Stimulated activated CD4-positive, alpha-beta T cell treated with anti-CD3 and anti-CD28 coated beads, Interleukin-4, amount 100 ng/mL, for 4 hours (primary cell): Measurements from ENCODE around the gene HOMER2.
A peak's percentile ranks its signal among the peaks of the same experiment; 100 is the strongest.

Experiments
- DNase-seq, 2 experiments: peaks; one replicate each; pipeline ENCODE4 v3.0.0-alpha.2; 2020

The HOMER2 gene

GRCh38 chr15:82855286-82856100 lies 97.0 kb downstream of the HOMER2 start:
- no peak for DNase-seq

- DNase-seq, result no peak
These were observed 98.0 kb downstream of the HOMER2 start for GRCh38 chr15:82854554-82854953.

- no peak for DNase-seq
These were observed 99.5 kb downstream of the HOMER2 start for GRCh38 chr15:82852941-82853561.

- DNase-seq, result no peak
These were observed 100.5 kb downstream of the HOMER2 start for GRCh38 chr15:82851981-82852511.

- no peak for DNase-seq
These were observed 101.1 kb downstream of the HOMER2 start for GRCh38 chr15:82851306-82851850.

- no peak for DNase-seq
These were observed 101.8 kb downstream of the HOMER2 start for GRCh38 chr15:82850731-82851130.

GRCh38 chr15:82849556-82850512 lies 102.7 kb downstream of the HOMER2 start:
- DNase-seq, result peak; percentile 7 to 24

GRCh38 chr15:82848241-82848993 lies 104.1 kb downstream of the HOMER2 start:
- no peak for DNase-seq

- DNase-seq, result no peak
These were observed 104.8 kb downstream of the HOMER2 start for GRCh38 chr15:82847703-82848102.

GRCh38 chr15:82846621-82847020 lies 105.9 kb downstream of the HOMER2 start:
- no peak for DNase-seq

GRCh38 chr15:82845686-82846085 lies 106.8 kb downstream of the HOMER2 start:
- DNase-seq, result no peak

GRCh38 chr15:82843566-82843965 lies 109.0 kb downstream of the HOMER2 start:
- DNase-seq, result no peak

- no peak for DNase-seq
These were observed 112.4 kb downstream of the HOMER2 start for GRCh38 chr15:82840166-82840565.

- DNase-seq, result no peak
These were observed 113.4 kb downstream of the HOMER2 start for GRCh38 chr15:82839136-82839535.

- no peak for DNase-seq
These were observed 114.3 kb downstream of the HOMER2 start for GRCh38 chr15:82838096-82838735.

- no peak for DNase-seq
These were observed 117.1 kb downstream of the HOMER2 start for GRCh38 chr15:82835391-82835917.

- DNase-seq, result no peak
These were observed 119.2 kb downstream of the HOMER2 start for GRCh38 chr15:82833362-82833682.

- peak; percentile 27 to 55 for DNase-seq
These were observed 119.7 kb downstream of the HOMER2 start for GRCh38 chr15:82832601-82833361.

GRCh38 chr15:82831894-82832600 lies 120.5 kb downstream of the HOMER2 start:
- DNase-seq, result no peak
